ENCODE data around the gene TYROBP.
"Not testable (repeated sequence)": the region's sequence is repeated elsewhere in the genome, so short reads cannot be mapped to it uniquely, and the experiment has no call there.

The TYROBP gene

DNA sequence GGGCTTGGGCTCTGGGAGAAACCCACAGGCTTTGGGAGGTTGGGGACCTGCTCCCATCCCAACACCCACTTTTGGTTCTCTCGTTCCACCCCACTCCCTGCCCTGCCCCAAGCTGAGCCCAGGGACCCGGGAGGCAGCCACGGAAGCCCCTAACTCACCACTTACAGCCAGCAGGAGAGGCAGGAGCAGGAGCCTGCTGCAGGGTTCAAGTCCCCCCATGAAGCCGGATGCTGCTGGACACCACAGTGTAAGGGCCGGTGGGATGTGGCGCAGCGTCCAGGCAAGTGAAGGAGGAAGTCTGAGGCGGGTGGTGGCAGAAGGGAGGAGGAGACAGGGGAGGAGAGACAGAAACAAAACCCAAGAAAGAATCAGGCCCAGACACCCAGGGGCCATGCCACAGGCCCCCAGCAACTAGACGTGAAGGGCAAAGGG lies at the start of gene TYROBP:
Gene TYROBP, minus strand, starts transcription at position 286 of the 432 bp plus-strand sequence. Its CDS starts 67 bp downstream, at position 219.
- H3K4me3 ChIP-seq (ENCODE audit: low read length) = no peak within 1 kb of the TSS
- no peak for TF ChIP-seq ZNF274 (IDR thresholded peaks at IDR 0.05; ENCODE audit: low read depth, low read length)

DNA sequence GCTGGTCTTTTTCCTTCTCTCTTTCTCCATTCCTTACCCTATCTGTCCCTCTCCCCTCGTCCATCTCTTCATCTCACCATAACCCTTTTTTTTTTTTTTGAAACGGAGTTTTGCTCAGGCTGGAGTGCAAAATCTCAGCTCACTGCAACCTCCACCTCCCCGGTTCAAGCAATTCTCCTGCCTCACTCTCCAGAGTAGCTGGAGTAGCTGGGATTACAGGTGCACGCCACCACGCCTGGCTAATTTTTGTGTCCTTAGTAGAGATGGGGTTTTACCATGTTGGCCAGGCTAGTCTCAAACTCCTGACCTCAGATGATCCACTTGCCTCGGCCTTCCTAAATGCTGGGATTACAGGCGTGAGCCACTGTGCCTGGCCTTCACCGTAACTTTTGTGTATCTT lies 49.3 kb upstream of the TYROBP start:
- not testable (repeated sequence) for H3K4me3 ChIP-seq (ENCODE audit: low read length)

DNA sequence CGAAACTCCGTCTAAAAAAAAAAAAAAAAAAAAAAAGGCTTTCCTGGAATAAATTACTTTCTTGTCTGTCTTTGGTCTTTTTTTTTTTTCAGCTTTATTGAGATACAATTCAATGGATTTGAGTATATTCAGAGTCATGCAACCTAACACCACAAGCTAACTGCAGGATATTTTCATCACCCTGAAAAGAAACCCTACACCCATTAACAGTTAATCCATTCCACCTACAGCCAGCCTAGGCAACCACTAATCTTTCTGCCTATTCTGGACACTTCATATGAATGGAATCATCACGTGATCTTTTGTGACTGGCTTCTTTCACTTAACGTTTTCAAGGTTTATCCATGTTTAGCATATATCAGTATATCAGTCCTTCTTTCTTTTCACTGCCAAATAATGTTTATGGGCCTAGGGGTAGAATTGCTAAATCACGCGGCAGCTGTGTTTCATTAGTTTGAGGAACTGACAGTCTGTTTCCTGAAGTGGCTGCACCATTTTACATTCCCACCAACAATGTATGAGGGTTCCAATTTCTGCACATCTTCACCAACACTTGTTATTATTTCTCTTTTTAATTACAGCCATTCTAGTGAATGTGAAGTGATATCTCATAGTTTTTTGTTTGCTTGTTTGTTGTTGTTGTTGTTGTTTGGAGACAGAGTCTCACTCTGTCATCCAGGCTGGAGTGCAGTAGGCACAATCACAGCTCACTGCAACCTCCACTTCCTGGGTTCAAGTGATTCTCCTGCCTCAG lies 48.0 kb upstream of the TYROBP start:
- no peak for TF ChIP-seq ZNF274 (IDR thresholded peaks at IDR 0.05; ENCODE audit: low read depth, low read length)

DNA sequence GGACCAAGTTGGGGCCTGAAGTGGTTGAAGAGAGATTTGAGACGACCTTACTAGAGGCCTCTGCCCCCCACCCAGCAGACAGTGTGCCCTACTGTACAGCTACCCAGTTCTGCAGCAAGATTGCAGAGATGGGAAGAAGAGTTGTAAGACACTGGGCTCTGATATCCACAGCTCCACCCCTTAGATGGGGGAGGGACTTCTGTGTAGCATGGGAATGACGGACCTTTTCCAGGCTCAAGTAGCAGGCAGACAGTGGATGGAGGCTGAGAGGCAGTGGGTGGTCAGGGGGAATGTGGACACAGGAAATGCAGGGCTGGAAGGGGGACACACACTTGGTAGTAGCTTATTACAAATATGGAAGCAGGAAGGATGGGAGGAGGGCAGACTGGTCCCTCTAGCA lies 41.0 kb upstream of the TYROBP start:
- no peak overlapping the region for H3K4me3 ChIP-seq (ENCODE audit: low read length)
- no peak for TF ChIP-seq ZNF274 (IDR thresholded peaks at IDR 0.05; ENCODE audit: low read depth, low read length)

More for the DNA sequence above, 48.0 kb upstream of the TYROBP start:
- no peak overlapping the region for H3K4me3 ChIP-seq (ENCODE audit: low read length)

DNA sequence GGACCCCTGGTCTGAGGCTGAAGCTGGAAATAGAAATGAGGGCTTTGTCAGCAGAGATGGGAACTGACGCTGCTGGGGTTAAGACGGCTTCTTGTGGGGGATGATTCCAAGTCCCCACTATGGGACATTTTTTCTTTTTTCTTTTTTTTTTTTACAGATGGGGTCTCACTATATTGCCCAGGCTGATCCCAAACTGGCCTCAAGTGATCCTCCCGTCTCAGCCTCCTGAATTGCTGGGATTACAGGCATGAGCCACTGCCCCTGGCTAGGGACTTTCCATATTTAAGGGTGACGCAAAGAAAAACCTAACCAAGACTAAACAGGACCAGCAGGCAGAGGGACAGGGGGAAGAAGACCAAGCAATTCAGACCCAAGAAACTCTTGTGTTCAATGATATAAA lies 38.1 kb upstream of the TYROBP start:
- TF ChIP-seq ZNF274 (IDR thresholded peaks at IDR 0.05; ENCODE audit: low read depth, low read length) = no peak
- H3K4me3 ChIP-seq (ENCODE audit: low read length) = no peak overlapping the region

DNA sequence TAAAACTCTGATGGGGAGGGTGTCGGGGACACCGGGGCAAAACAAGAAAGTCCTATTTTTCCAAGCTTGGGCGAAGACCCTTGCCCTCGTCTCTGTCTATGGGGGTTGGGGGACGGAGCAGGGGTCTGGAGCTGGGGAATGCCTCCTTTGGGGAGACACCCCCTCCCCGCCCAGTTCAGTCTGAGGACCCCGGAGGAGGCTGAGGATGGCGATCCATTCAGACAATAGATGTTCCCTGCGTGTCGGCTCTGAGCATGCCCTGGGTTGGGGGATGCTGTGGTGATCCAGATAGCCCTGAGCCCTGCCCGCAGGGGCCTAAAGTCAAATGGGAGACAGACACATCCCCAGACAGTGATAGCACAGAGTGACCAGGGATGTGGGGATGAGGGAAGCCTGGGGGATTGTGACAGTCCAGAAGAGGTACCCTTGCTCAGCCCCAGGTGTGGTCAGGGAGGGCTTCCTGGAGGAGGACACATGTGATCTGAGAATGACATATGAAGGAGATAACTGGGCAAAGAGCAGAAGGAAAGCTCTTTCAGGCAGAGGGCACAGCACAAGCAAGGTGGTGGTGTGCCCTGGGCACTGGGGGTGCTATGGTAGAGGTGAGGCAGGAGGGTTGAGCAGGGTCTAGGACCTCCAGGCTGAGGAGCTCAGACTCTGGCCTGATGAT lies 37.2 kb upstream of the TYROBP start:
- no peak overlapping the region for H3K4me3 ChIP-seq (ENCODE audit: low read length)
- no peak for TF ChIP-seq ZNF274 (IDR thresholded peaks at IDR 0.05; ENCODE audit: low read depth, low read length)

DNA sequence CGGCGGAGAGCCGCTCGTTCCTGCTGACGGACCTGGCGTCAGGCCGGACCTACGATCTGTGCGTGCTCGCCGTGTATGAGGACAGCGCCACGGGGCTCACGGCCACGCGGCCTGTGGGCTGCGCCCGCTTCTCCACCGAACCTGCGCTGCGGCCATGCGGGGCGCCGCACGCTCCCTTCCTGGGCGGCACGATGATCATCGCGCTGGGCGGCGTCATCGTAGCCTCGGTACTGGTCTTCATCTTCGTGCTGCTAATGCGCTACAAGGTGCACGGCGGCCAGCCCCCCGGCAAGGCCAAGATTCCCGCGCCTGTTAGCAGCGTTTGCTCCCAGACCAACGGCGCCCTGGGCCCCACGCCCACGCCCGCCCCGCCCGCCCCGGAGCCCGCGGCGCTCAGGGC lies 36.5 kb upstream of the TYROBP start:
- H3K4me3 ChIP-seq (ENCODE audit: low read length) = no peak overlapping the region
- TF ChIP-seq ZNF274 (IDR thresholded peaks at IDR 0.05; ENCODE audit: low read depth, low read length) = no peak

DNA sequence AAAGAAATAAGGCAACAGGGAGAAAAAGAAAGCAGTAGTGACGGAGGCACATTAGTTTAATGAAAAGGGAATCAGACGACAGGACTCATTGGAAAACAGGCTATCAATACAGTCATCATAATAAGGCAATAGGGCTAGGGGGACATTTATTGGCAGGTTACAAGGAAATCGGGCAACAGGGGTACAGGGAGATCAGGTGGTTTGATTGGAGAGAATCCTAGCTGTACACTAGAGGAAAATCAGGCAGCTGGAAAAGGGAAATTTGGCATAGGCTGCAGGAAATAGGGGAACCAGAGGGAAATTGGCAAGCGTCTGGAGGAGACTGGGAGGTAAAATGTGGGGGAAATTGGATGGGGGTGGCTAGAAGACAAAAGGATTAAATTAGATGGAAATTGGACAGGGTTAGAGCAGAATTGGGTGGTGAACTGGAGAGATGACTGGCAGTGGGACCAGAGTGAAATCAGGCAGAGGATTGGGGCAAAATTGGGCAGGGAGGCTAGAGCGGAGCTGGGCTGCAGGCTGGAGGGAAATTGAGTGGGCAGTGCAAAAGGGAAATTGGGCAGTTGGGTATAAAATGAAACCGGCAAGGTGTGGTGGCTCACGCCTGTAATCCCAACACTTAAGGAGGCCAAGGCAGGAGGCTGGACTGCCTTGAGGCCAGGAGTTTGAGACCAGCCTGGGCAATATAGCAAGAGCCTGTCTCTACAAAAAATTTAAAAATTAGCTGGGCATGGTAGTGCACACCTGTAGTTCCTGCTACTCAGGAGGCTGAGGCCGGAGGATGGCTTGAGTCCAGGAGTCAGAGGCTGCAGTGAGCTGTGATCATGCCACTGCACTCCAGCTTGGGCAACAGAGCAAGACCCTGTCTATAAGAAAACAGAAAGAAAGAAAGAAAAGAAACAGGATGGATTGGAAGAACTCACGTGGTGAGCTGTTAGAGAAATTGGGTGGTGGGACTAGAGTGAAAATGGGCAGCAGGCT lies 35.5 kb upstream of the TYROBP start:
- H3K4me3 ChIP-seq (ENCODE audit: low read length) = no peak overlapping the region
- TF ChIP-seq ZNF274 (IDR thresholded peaks at IDR 0.05; ENCODE audit: low read depth, low read length) = no peak

DNA sequence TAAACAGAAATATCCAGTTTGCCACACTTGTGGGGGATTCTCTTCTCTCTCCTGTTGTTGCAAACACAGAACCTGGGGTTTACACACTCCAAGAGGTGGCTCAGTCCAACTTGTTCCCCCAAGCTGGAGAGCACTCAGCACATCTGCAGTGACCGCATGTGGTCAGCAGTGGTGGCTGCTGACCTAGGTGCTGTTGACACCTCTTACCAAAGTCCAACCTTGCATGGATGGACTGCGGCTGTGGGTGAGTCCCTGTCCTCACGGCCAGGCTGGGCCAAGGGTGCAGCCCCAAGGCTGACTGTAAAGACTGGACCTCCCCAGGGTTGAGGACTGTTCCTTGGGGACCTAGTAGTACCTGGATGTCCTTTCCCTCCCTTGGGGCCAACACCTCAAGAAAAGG lies 34.1 kb upstream of the TYROBP start:
- no peak overlapping the region for H3K4me3 ChIP-seq (ENCODE audit: low read length)
- TF ChIP-seq ZNF274 (IDR thresholded peaks at IDR 0.05; ENCODE audit: low read depth, low read length) = no peak

DNA sequence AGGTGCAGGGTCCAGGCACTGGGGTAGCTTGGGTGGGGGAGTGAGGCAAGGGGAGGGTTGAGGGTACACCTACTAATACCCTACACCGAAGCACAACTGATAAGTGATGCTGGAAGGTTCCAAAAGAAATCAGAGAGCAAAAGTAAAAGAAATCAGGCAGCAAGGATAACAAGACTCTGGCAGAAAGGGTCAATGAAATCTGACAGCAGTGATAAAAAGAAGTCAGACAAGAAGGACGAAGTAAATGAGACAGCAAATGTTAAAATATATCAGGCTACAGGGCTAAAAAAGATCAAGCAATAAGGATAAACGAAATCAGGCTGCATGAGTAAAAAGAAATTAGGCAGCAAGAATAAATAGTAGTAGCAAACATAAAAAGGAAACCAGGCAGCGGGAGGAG lies 32.7 kb upstream of the TYROBP start:
- H3K4me3 ChIP-seq (ENCODE audit: low read length) = no peak overlapping the region
- no peak for TF ChIP-seq ZNF274 (IDR thresholded peaks at IDR 0.05; ENCODE audit: low read depth, low read length)

DNA sequence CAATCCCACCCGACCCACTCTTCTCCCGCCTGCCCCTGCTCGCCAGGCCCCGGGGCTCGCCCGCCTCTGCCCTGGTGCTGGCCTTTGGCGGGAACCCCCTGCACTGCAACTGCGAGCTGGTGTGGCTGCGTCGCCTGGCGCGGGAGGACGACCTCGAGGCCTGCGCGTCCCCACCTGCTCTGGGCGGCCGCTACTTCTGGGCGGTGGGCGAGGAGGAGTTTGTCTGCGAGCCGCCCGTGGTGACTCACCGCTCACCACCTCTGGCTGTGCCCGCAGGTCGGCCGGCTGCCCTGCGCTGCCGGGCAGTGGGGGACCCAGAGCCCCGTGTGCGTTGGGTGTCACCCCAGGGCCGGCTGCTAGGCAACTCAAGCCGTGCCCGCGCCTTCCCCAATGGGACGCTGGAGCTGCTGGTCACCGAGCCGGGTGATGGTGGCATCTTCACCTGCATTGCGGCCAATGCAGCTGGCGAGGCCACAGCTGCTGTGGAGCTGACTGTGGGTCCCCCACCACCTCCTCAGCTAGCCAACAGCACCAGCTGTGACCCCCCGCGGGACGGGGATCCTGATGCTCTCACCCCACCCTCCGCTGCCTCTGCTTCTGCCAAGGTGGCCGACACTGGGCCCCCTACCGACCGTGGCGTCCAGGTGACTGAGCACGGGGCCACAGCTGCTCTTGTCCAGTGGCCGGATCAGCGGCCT lies 32.1 kb upstream of the TYROBP start:
- TF ChIP-seq ZNF274 (IDR thresholded peaks at IDR 0.05; ENCODE audit: low read depth, low read length) = no peak
- no peak overlapping the region for H3K4me3 ChIP-seq (ENCODE audit: low read length)

DNA sequence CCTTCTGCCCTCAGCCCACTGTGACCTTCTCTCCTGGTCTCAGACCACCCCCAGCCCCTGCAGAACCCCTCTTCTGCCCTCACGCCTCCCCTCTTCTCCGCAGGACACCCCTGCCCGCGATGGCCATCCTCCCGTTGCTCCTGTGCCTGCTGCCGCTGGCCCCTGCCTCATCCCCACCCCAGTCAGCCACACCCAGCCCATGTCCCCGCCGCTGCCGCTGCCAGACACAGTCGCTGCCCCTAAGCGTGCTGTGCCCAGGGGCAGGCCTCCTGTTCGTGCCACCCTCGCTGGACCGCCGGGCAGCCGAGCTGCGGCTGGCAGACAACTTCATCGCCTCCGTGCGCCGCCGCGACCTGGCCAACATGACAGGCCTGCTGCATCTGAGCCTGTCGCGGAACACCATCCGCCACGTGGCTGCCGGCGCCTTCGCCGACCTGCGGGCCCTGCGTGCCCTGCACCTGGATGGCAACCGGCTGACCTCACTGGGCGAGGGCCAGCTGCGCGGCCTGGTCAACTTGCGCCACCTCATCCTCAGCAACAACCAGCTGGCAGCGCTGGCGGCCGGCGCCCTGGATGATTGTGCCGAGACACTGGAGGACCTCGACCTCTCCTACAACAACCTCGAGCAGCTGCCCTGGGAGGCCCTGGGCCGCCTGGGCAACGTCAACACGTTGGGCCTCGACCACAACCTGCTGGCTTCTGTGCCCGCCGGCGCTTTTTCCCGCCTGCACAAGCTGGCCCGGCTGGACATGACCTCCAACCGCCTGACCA lies 31.4 kb upstream of the TYROBP start:
- H3K4me3 ChIP-seq (ENCODE audit: low read length) = no peak overlapping the region
- no peak for TF ChIP-seq ZNF274 (IDR thresholded peaks at IDR 0.05; ENCODE audit: low read depth, low read length)

All from GM08714 (cell line).